HCT116 (cell line): ENCODE results near the gene ASB10.

Experiments used
- CEBPB ChIP-seq: IDR thresholded peaks from 2 replicates; pipeline ENCODE4 v1.6.1; 2012; ENCODE audit warnings: low read depth
- CTCF ChIP-seq, 3 experiments: fragments of 200-600 bp in 1 of 3; sonication (generic) in 1 of 3; IDR thresholded peaks in 2 of 3; conservative IDR thresholded peaks in 1 of 3; 2 replicates each; pipeline ENCODE4 v1.5.1; 2012 to 2017; ENCODE audit warnings: low read depth in 2 of 3, low read length in 2 of 3, antibody characterized with exemption in 1 of 3, borderline replicate concordance in 1 of 3, control low read depth in 1 of 3, mild to moderate bottlenecking in 1 of 3, mixed read lengths in 1 of 3, mixed run types in 1 of 3, moderate library complexity in 1 of 3; ENCODE audit not compliant: insufficient read depth in 1 of 3
- EZH2 ChIP-seq: fragments of 200-600 bp; sonication (generic); IDR thresholded peaks from 2 replicates; pipeline ENCODE4 v1.6.1; 2017; ENCODE audit warnings: antibody characterized with exemption, mixed run types
- JUND ChIP-seq: IDR thresholded peaks from 2 replicates; pipeline ENCODE4 v1.6.1; 2012
- POLR2A ChIP-seq: IDR thresholded peaks from 2 replicates; pipeline ENCODE4 v1.7.0; 2011; ENCODE audit warnings: borderline replicate concordance; ENCODE audit not compliant: insufficient read depth, insufficient read length; ENCODE audit errors: extremely low read depth
- POLR2AphosphoS5 ChIP-seq: IDR thresholded peaks from 2 replicates; pipeline ENCODE4 v1.6.1; 2011; ENCODE audit warnings: mild to moderate bottlenecking, low read depth, low read length, moderate library complexity
- SIN3A ChIP-seq: IDR thresholded peaks from 2 replicates; pipeline ENCODE4 v1.6.1; 2012; ENCODE audit warnings: low read depth
- SP1 ChIP-seq: IDR thresholded peaks from 2 replicates; pipeline ENCODE4 v1.6.1; 2012; ENCODE audit warnings: low read depth
- YY1 ChIP-seq: IDR thresholded peaks from 2 replicates; pipeline ENCODE4 v1.6.1; 2011; ENCODE audit warnings: low read length, low read depth, moderate library complexity, mild to moderate bottlenecking; ENCODE audit not compliant: insufficient replicate concordance; ENCODE audit errors: extremely low read depth

GRCh38 chr7:151194188-151194587 is 7.1 kb upstream of the ASB10 start:
- no peak for TF ChIP-seq POLR2AphosphoS5
- no peak for TF ChIP-seq YY1
- TF ChIP-seq JUND: no peak
- TF ChIP-seq CEBPB: no peak
- TF ChIP-seq CTCF (IDR thresholded peaks at IDR 0.05 in 2 of 3, conservative IDR thresholded peaks at IDR 0.05 in 1 of 3; ENCODE audit: borderline replicate concordance in 1 of 3, insufficient read depth in 1 of 3, low read depth in 2 of 3, low read length in 2 of 3): no peak
- TF ChIP-seq POLR2A: no peak
- TF ChIP-seq SP1: no peak
- TF ChIP-seq SIN3A: no peak
- TF ChIP-seq EZH2: no peak
